ENCODE measurements around the gene GINS2. TPM values are rescaled to one million over a fixed set of nuclear protein-coding genes. Genes with fewer than 3 reads are reported as not detected.

The GINS2 gene
- total RNA-seq, 4 donors from 2014 or later, result 2.0 to 10.4 TPM; not detected in 2

GRCh38 chr16:85689950-85690320 is 1.2 kb upstream of the GINS2 start:
- intact Hi-C loops (cut with DNase I; ENCODE audit: low total_unique reads), result no loop called here
- Histone ChIP-seq H3K27me3 (no peaks in the 10 kb centered on the region), H3K4me1 (peaks cover 0 to 4% of the 10 kb centered on the region in 2 donors), H3K4me3 (no peak overlapping the region), H3K36me3 (no peaks in the 10 kb centered on the region), H3K9me3 (no peaks in the 10 kb centered on the region), H3K27ac (no peak overlapping the region)
- no peak for TF ChIP-seq POLR2A (IDR thresholded peaks at IDR 0.05)
- TF ChIP-seq CTCF (IDR thresholded peaks at IDR 0.05), result no peak
- DNase-seq, result no peak

GRCh38 chr16:85689285-85689949 is 663 bp upstream of the GINS2 start:
- intact Hi-C loops (cut with DNase I; ENCODE audit: low total_unique reads), result no loop called here
- Histone ChIP-seq H3K9me3 (no peaks in the 10 kb centered on the region), H3K27me3 (no peaks in the 10 kb centered on the region), H3K4me1 (peaks cover 0 to 4% of the 10 kb centered on the region in 2 donors), H3K27ac (no peak overlapping the region), H3K4me3 (peak overlapping the region in 1 of 2 donors; percentile 67), H3K36me3 (no peaks in the 10 kb centered on the region)
- TF ChIP-seq CTCF (IDR thresholded peaks at IDR 0.05), result no peak
- TF ChIP-seq POLR2A (IDR thresholded peaks at IDR 0.05), result no peak
- no peak for DNase-seq

GRCh38 chr16:85687651-85688471 is 893 bp downstream of the GINS2 start:
- Histone ChIP-seq H3K36me3 (no peaks in the 10 kb centered on the region), H3K4me3 (peak overlapping the region; percentile 33 to 67), H3K27me3 (no peaks in the 10 kb centered on the region), H3K4me1 (peaks cover 0 to 4% of the 10 kb centered on the region in 2 donors), H3K27ac (no peak overlapping the region), H3K9me3 (no peaks in the 10 kb centered on the region)
- DNase-seq, result no peak
- intact Hi-C loops (cut with DNase I; ENCODE audit: low total_unique reads), result no loop called here
- TF ChIP-seq POLR2A (IDR thresholded peaks at IDR 0.05), result no peak
- no peak for TF ChIP-seq CTCF (IDR thresholded peaks at IDR 0.05)

GRCh38 chr16:85686912-85687591 is 1.7 kb downstream of the GINS2 start:
- intact Hi-C loops (cut with DNase I; ENCODE audit: low total_unique reads), result no loop called here
- Histone ChIP-seq H3K4me3 (no peak overlapping the region), H3K4me1 (peaks cover 0 to 4% of the 10 kb centered on the region in 2 donors), H3K36me3 (no peaks in the 10 kb centered on the region), H3K27me3 (no peaks in the 10 kb centered on the region), H3K27ac (no peak overlapping the region), H3K9me3 (no peaks in the 10 kb centered on the region)
- TF ChIP-seq CTCF (IDR thresholded peaks at IDR 0.05), result no peak
- no peak for TF ChIP-seq POLR2A (IDR thresholded peaks at IDR 0.05)
- DNase-seq, result no peak

GRCh38 chr16:85685251-85685650 is 3.5 kb downstream of the GINS2 start:
- no peak for DNase-seq
- no peaks in the 10 kb centered on the region for H3K9me3 ChIP-seq
- TF ChIP-seq POLR2A (IDR thresholded peaks at IDR 0.05), result no peak
- no peak for TF ChIP-seq CTCF (IDR thresholded peaks at IDR 0.05)
- no peak overlapping the region for H3K27ac ChIP-seq
- H3K4me3 ChIP-seq, result no peak overlapping the region
- intact Hi-C loops (cut with DNase I; ENCODE audit: low total_unique reads), result no loop called here
- no peaks in the 10 kb centered on the region for H3K36me3 ChIP-seq
- peaks cover 0 to 4% of the 10 kb centered on the region in 2 donors for H3K4me1 ChIP-seq
- no peaks in the 10 kb centered on the region for H3K27me3 ChIP-seq
